B cell (primary cell): ENCODE results near the gene APOB. TPM values are rescaled to one million over a fixed set of nuclear protein-coding genes. Genes with fewer than 3 reads are reported as not detected.

ENCODE experiments used
- ATAC-seq: fragments of 200-7000 bp; cut with Tn5 transposase; one replicate; pipeline ENCODE4 v1.10.0; 2021; ENCODE audit warnings: low read depth, mild to moderate bottlenecking, moderate number of reproducible peaks, moderate library complexity
- CTCF ChIA-PET: fragments of 350-600 bp; sonication (Branson Sonifier 250); formaldehyde crosslinking; loops from one replicate; lab custom pipeline; 2021; ENCODE audit warnings: antibody characterized with exemption, inconsistent platforms; lab: Charles Lee
- POLR2A ChIA-PET: fragments of 350-600 bp; sonication (Branson Sonifier 250); formaldehyde crosslinking; loops from one replicate; lab custom pipeline; 2021; ENCODE audit warnings: antibody characterized with exemption; lab: Charles Lee
- DNase-seq: peaks from one replicate; pipeline ENCODE4 v3.0.0; 2013
- H2AFZ ChIP-seq: 2 replicates; pipeline ENCODE4 v1.6.1; 2012; ENCODE audit warnings: mild to moderate bottlenecking, low read depth, low read length; ENCODE audit not compliant: insufficient read depth, poor library complexity, severe bottlenecking
- H3K27ac ChIP-seq, 2 donors: 1 replicate in 1 of 2; 2 replicates in 1 of 2; pipeline ENCODE4 v1.5.1; 2012 to 2013; ENCODE audit warnings: low read length in 2 of 2, mild to moderate bottlenecking in 2 of 2, moderate library complexity in 1 of 2
- H3K27me3 ChIP-seq, 4 experiments: fragments of 200-600 bp in 1 of 4; sonication (generic) in 1 of 4; replicated peaks in 1 of 4; 1 replicate in 2 of 4; 2 replicates in 2 of 4; pipeline versions ENCODE4 v1.6.1 to v1.7.0; 2013 to 2016; ENCODE audit warnings: low read length in 3 of 4, mild to moderate bottlenecking in 2 of 4, mixed read lengths in 1 of 4, moderate library complexity in 1 of 4; ENCODE audit not compliant: insufficient read depth in 4 of 4, control insufficient read depth in 3 of 4; ENCODE audit errors: control extremely low read depth in 1 of 4
- H3K36me3 ChIP-seq, 2 experiments: replicated peaks in 1 of 2; 1 replicate in 1 of 2; 2 replicates in 1 of 2; pipeline versions ENCODE4 v1.6.1 to v1.7.1; 2013; ENCODE audit warnings: low read length in 1 of 2; ENCODE audit not compliant: insufficient read depth in 2 of 2, control insufficient read depth in 1 of 2; ENCODE audit errors: control extremely low read depth in 1 of 2, extremely low read depth in 1 of 2
- H3K4me1 ChIP-seq, 2 donors: fragments of 200-600 bp in 1 of 2; sonication (generic) in 1 of 2; 1 replicate in 1 of 2; 2 replicates in 1 of 2; pipeline versions ENCODE4 v1.5.1 to v1.6.1; 2013 to 2017; ENCODE audit warnings: low read length in 2 of 2; ENCODE audit not compliant: control insufficient read depth in 2 of 2, insufficient read depth in 2 of 2
- H3K4me2 ChIP-seq: replicated peaks from 2 replicates; pipeline ENCODE3; 2012; ENCODE audit warnings: mild to moderate bottlenecking, low read depth, low read length; ENCODE audit not compliant: poor library complexity, severe bottlenecking
- H3K4me3 ChIP-seq, 5 experiments: fragments of 200-600 bp in 1 of 5; sonication (generic) in 1 of 5; 1 replicate in 3 of 5; 2 replicates in 2 of 5; pipeline versions ENCODE4 v1.5.1 to v1.7.0; 2011 to 2016; ENCODE audit warnings: low read length in 4 of 5, mild to moderate bottlenecking in 4 of 5, low read depth in 2 of 5, control low read depth in 1 of 5, moderate library complexity in 1 of 5; ENCODE audit not compliant: insufficient read depth in 1 of 5; ENCODE audit errors: control extremely low read depth in 1 of 5, extremely low read depth in 1 of 5
- H3K79me2 ChIP-seq: fragments of 200-600 bp; sonication (generic); one replicate; pipeline ENCODE4 v1.6.0; 2016; ENCODE audit warnings: low read length; ENCODE audit not compliant: control insufficient read depth, insufficient read depth
- H3K9ac ChIP-seq: fragments of 200-600 bp; sonication (generic); 2 replicates; pipeline ENCODE4 v1.6.1; 2017; ENCODE audit warnings: mild to moderate bottlenecking, low read length, moderate library complexity
- H3K9me3 ChIP-seq, 3 donors: one replicate each; pipeline versions ENCODE4 v1.6.1 to v1.7.1; 2013; ENCODE audit warnings: low read length in 2 of 3; ENCODE audit not compliant: control insufficient read depth in 2 of 3, insufficient read depth in 1 of 3; ENCODE audit errors: control extremely low read depth in 1 of 3
- H4K20me1 ChIP-seq: 2 replicates; pipeline ENCODE4 v1.6.0; 2012; ENCODE audit warnings: mild to moderate bottlenecking, low read length; ENCODE audit not compliant: insufficient read depth, control insufficient read depth, poor library complexity, severe bottlenecking
- H3K27ac Mint-ChIP-seq: one replicate; pipeline ENCODE4 v1.8.0; 2021; ENCODE audit warnings: mixed read lengths
- H3K27me3 Mint-ChIP-seq: one replicate; pipeline ENCODE4 v1.8.0; 2021; ENCODE audit warnings: mixed read lengths
- H3K4me1 Mint-ChIP-seq: one replicate; pipeline ENCODE4 v1.8.0; 2021; ENCODE audit warnings: mixed read lengths
- H3K4me3 Mint-ChIP-seq: one replicate; pipeline ENCODE4 v1.8.0; 2021; ENCODE audit warnings: mixed read lengths
- H3K9me3 Mint-ChIP-seq: one replicate; pipeline ENCODE4 v1.8.0; 2022; ENCODE audit warnings: mixed read lengths; ENCODE audit not compliant: insufficient read depth
- CTCF ChIP-seq: fragments of 200-600 bp; IDR thresholded peaks from one replicate; pipeline ENCODE4 v1.8.0; 2022; ENCODE audit warnings: antibody characterized with exemption, mild to moderate bottlenecking
- EZH2 ChIP-seq: IDR thresholded peaks from 2 replicates; pipeline ENCODE4 v1.6.1; 2012; ENCODE audit warnings: borderline replicate concordance, low read depth, mild to moderate bottlenecking, moderate library complexity, low read length; ENCODE audit not compliant: insufficient read depth, poor library complexity, severe bottlenecking
- WGBS: methylation state at CpG from one replicate; pipeline ENCODE4 v1.1.5; 2013; ENCODE audit warnings: missing lambda C conversion rate; ENCODE audit not compliant: insufficient coverage; 5-methylcytosine and 5-hydroxymethylcytosine counted together
- intact Hi-C: fragments of 100-400 bp; cut with micrococcal nuclease; formaldehyde crosslinking; loops from one replicate; pipeline ENCODE4 v1.10.0; 2022
- polyA plus RNA-seq: library from polyadenylated mRNA; depleted of rRNA; stranded (reverse); fragments of >200 nt; gene quantifications from 2 replicates; pipeline ENCODE4 v1.2.3, GENCODE V29; 2012
- total RNA-seq, 2 donors: library from RNA; stranded (reverse); fragments of 120-200 nt in 1 of 2; gene quantifications; 1 replicate in 1 of 2; 2 replicates in 1 of 2; pipeline versions ENCODE4 v1.2.3 to v1.2.4, GENCODE V29; 2013 to 2022

The APOB gene
- total and polyA plus RNA-seq, 2 donors (not counting 1 experiment from before 2014, with no cell fraction given): not detected

GRCh38 chr2:21044694-21045371, 960 bp upstream of the APOB start:
- ChIA-PET CTCF (interaction anchor here (1.0 to 1.4 kb wide), 4 partner anchors 10 to 271 kb away, joined by 3 to 5 read pairs (median 3); no protein-coding TSS in a partner anchor), POLR2A (no interaction called here)
- no peak overlapping the region for H3K27ac Mint-ChIP-seq
- Histone ChIP-seq H3K27ac (no peak overlapping the region), H3K9me3 (peaks cover 0 to 3% (median 0%) of the 10 kb centered on the region in 3 donors), H3K4me2 (no peak overlapping the region), H3K9ac (no peak overlapping the region), H3K36me3 (no peaks in the 10 kb centered on the region), H3K27me3 (peaks cover 0 to 12% (median 0%) of the 10 kb centered on the region in 4 experiments), H2AFZ (no peak overlapping the region), H3K79me2 (no peaks in the 10 kb centered on the region), H3K4me3 (no peak overlapping the region), H3K4me1 (peaks cover 4 to 5% of the 10 kb centered on the region in 2 donors), H4K20me1 (no peaks in the 10 kb centered on the region)
- peaks cover 26% of the 10 kb centered on the region for H3K27me3 Mint-ChIP-seq
- intact Hi-C loops: no loop called here
- H3K4me3 Mint-ChIP-seq: no peak overlapping the region
- TF ChIP-seq CTCF (no peak), EZH2 (no peak)
- no peaks in the 10 kb centered on the region for H3K9me3 Mint-ChIP-seq
- H3K4me1 Mint-ChIP-seq: peaks cover 4% of the 10 kb centered on the region
- DNase-seq (no peak), ATAC-seq (no peak)
- 81% methylated on average over 7 of the region's 20 CpGs for WGBS
